A549 (cell line): ENCODE data around the gene TMPRSS4. TPM values are rescaled to one million over a fixed set of nuclear protein-coding genes. Genes with fewer than 3 reads are reported as not detected.
A peak's percentile ranks its signal among the peaks of the same experiment; 100 is the strongest.

ENCODE experiments used
- ATAC-seq, 2 experiments: fragments of 200-7000 bp in 1 of 2; fragments of >200 bp in 1 of 2; cut with Nextera tagmentation in 1 of 2; cut with Tn5 transposase in 1 of 2; 3 replicates each; pipeline versions ENCODE4 v1.8.0 to v1.9.1; 2018 to 2020; ENCODE audit warnings: mild to moderate bottlenecking in 1 of 2, moderate library complexity in 1 of 2
- CTCF ChIA-PET: fragments of 300-600 bp; sonication (Branson Sonifier 250); formaldehyde crosslinking; extraction: SDS; loops from one replicate; lab custom pipeline; 2021; ENCODE audit warnings: antibody characterized with exemption, inconsistent platforms; lab: Yijun Ruan, JAX
- POLR2A ChIA-PET: fragments of 350-600 bp; formaldehyde crosslinking; extraction: SDS; loops from one replicate; lab custom pipeline; 2021; ENCODE audit warnings: antibody characterized with exemption, inconsistent platforms; lab: Yijun Ruan, JAX
- DNase-seq, 2 experiments: peaks; one replicate each; pipeline versions ENCODE4 v3.0.0 to v3.0.0-alpha.2; 2011 to 2016; ENCODE audit warnings: low read depth in 1 of 2, low spot score in 1 of 2
- FAIRE-seq: peaks from 2 replicates; lab custom pipeline; 2011; peaks lifted over from hg19 to GRCh38; lab: Jason Lieb, UNC
- H3K27ac ChIP-seq, 2 experiments: fragments of >200 bp; sonication (Bioruptor Twin); formaldehyde crosslinking; 3 replicates each; pipeline ENCODE4 v1.5.1; 2016 to 2017
- H3K4me1 ChIP-seq: fragments of >200 bp; sonication (Bioruptor Twin); formaldehyde crosslinking; 3 replicates; pipeline ENCODE4 v1.6.1; 2016
- H3K4me2 ChIP-seq: fragments of >200 bp; sonication (Bioruptor Twin); formaldehyde crosslinking; 3 replicates; pipeline ENCODE4 v1.6.1; 2016
- H3K4me3 ChIP-seq: fragments of >200 bp; sonication (Bioruptor Twin); formaldehyde crosslinking; 3 replicates; pipeline ENCODE4 v1.5.1; 2016
- H3K9me3 ChIP-seq: fragments of >200 bp; sonication (Bioruptor Twin); formaldehyde crosslinking; 3 replicates; pipeline ENCODE4 v1.6.1; 2016
- CEBPB ChIP-seq, 2 experiments: fragments of >200 bp in 1 of 2; sonication (Bioruptor Twin) in 1 of 2; formaldehyde crosslinking in 1 of 2; IDR thresholded peaks; 2 replicates each; pipeline ENCODE4 v1.6.1; 2012 to 2016
- CHD4 ChIP-seq: fragments of 200-600 bp; sonication (generic); IDR thresholded peaks from 2 replicates; pipeline ENCODE4 v1.6.1; 2016; ENCODE audit warnings: antibody characterized with exemption, mild to moderate bottlenecking, borderline replicate concordance
- EHF ChIP-seq: fragments of 250-450 bp; sonication (Bioruptor Pico); IDR thresholded peaks from 2 replicates; pipeline ENCODE4 v1.5.0; 2020; ENCODE audit warnings: mild to moderate bottlenecking
- EHMT2 ChIP-seq: fragments of 200-600 bp; sonication (generic); IDR thresholded peaks from 2 replicates; pipeline ENCODE4 v1.6.1; 2016; ENCODE audit warnings: antibody characterized with exemption, low read depth, mild to moderate bottlenecking, moderate library complexity
- EP300 ChIP-seq, 2 experiments: fragments of >200 bp; sonication (Bioruptor Twin); formaldehyde crosslinking; IDR thresholded peaks; 2 replicates in 1 of 2; 3 replicates in 1 of 2; pipeline ENCODE4 v1.6.1; 2016 to 2017
- HDAC2 ChIP-seq: fragments of 200-600 bp; sonication (generic); IDR thresholded peaks from 2 replicates; pipeline ENCODE4 v1.6.1; 2016
- HEYL ChIP-seq: fragments of 250-450 bp; sonication (Bioruptor Pico); IDR thresholded peaks from 2 replicates; pipeline ENCODE4 v1.8.0; 2021; ENCODE audit warnings: mild to moderate bottlenecking, moderate library complexity
- JUN ChIP-seq, 2 experiments: fragments of >200 bp; sonication (Bioruptor Twin); formaldehyde crosslinking; IDR thresholded peaks; 2 replicates in 1 of 2; 3 replicates in 1 of 2; pipeline ENCODE4 v1.6.1; 2016 to 2017
- JUNB ChIP-seq: fragments of >200 bp; sonication (Bioruptor Twin); formaldehyde crosslinking; IDR thresholded peaks from 2 replicates; pipeline ENCODE4 v1.6.1; 2016
- MYC ChIP-seq: IDR thresholded peaks from 2 replicates; pipeline ENCODE4 v1.6.1; 2012; ENCODE audit warnings: mild to moderate bottlenecking, inconsistent platforms, low read length, improper control_type of control experiment, borderline replicate concordance
- NR3C1 ChIP-seq: fragments of >200 bp; sonication (Bioruptor Twin); formaldehyde crosslinking; IDR thresholded peaks from 3 replicates; pipeline ENCODE4 v1.6.1; 2017
- TFCP2L1 ChIP-seq: fragments of 250-450 bp; sonication (Bioruptor Pico); IDR thresholded peaks from 2 replicates; pipeline ENCODE4 v1.5.0; 2021; ENCODE audit warnings: mild to moderate bottlenecking
- ZC3H11A ChIP-seq: fragments of 450-650 bp; IDR thresholded peaks from 2 replicates; pipeline ENCODE4 v1.6.1; 2014; ENCODE audit warnings: antibody characterized with exemption, mild to moderate bottlenecking
- ZFP36 ChIP-seq: fragments of 450-650 bp; IDR thresholded peaks from 2 replicates; pipeline ENCODE4 v1.6.1; 2014; ENCODE audit warnings: borderline replicate concordance; ENCODE audit not compliant: partially characterized antibody
- ZNF302 ChIP-seq: fragments of 250-450 bp; sonication (Bioruptor Pico); IDR thresholded peaks from 2 replicates; pipeline ENCODE4 v1.9.0; 2021; ENCODE audit warnings: inconsistent platforms, mild to moderate bottlenecking, moderate library complexity
- WGBS: methylation state at CpG from one replicate; pipeline ENCODE4 v1.1.6; 2017; ENCODE audit errors: missing lambda C conversion rate; 5-methylcytosine and 5-hydroxymethylcytosine counted together
- polyA plus RNA-seq, 4 experiments: library from polyadenylated mRNA; depleted of rRNA in 3 of 4; stranded (reverse); fragments of >200 nt; fragmentation: RNase III in 1 of 4; extraction: RNeasy Plus Mini Kit Qiagen cat#74134 plus additional on column Dnase treatment in 1 of 4; gene quantifications; 2 replicates in 3 of 4; 3 replicates in 1 of 4; pipeline ENCODE4 v1.2.3, GENCODE V29; 2011 to 2017
- TF ChIP-seq, protein P1 (sequence below): fragments of >200 bp; sonication (Bioruptor Twin); formaldehyde crosslinking; IDR thresholded peaks from 3 replicates; pipeline ENCODE4 v1.5.1; 2016
- TF ChIP-seq, protein P2 (sequence below): fragments of 250-450 bp; sonication (Bioruptor Pico); IDR thresholded peaks from 2 replicates; pipeline ENCODE4 v1.5.0; 2021; ENCODE audit warnings: mild to moderate bottlenecking, moderate library complexity, borderline replicate concordance
- TF ChIP-seq, protein P3 (sequence below): fragments of 250-450 bp; sonication (Bioruptor Pico); IDR thresholded peaks from 2 replicates; pipeline ENCODE4 v1.5.0; 2020; ENCODE audit warnings: low read depth, mild to moderate bottlenecking, moderate library complexity
- TF ChIP-seq, protein P4 (sequence below): fragments of 450-650 bp; IDR thresholded peaks from 2 replicates; pipeline ENCODE4 v1.6.1; 2014; ENCODE audit warnings: antibody characterized with exemption

TMPRSS4 gene
- polyA plus RNA-seq, 2 of the 4 experiments (the other 2 are of a cell fraction), result not detected

DNA sequence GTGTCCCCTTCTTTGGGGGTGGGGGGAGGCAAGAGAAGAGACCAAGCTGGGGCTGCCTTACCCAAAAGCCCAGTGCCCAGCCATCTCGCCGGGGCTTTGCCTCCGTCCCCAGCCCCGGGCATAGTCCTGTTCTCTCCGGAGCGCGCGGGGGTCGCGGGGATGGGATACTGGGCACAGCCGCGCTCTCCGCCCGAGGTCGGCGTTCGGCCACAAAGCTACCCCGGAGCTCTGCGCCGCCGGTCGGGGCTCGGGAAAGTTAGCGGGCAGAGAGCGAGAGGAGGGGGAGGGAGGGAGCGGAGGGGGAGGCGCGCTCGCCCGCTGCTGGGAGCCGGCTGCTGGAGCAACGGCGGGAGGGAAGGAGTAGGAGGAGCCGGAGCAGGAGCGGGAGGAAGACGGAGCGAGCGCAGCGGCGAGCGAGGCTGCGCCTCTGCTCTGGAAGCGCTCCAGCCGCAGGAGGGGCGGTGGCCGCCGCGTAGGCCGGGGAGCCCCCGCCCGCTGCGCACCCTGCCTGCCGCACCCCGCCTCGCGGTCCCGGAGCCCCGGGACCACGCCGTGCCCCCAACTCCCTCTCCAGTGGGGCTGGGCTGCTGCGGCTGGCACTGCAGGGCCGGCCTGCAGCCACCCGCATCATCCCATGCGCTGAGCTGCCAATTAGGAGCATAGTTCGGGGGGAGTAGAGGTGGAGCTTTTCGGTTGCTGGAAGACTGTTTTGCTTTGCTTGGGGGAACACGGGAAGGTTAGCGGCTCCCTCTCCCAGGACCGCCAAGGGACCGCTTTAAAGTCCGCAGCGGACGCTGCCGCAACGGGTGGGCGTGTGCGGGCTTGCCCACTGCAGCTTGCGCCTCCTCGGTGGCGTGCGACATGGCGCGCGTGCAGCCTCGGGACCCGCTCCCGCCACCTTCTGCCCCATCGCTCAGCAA lies 75.9 kb downstream of the TMPRSS4 start, which contains the start of gene SCN4B:
TSS of gene SCN4B (minus strand) at position 272 of the 920 bp plus-strand sequence. CDS start at position 122, 150 bp downstream.
- H3K9me3 ChIP-seq, result no peaks in the 10 kb centered on the region
- no peak for FAIRE-seq
- ChIA-PET POLR2A (no interaction called here), CTCF (interaction anchor here (2.4 kb wide), 1 partner anchor 18 kb away, joined by 13 read pairs; no protein-coding TSS in a partner anchor)
- peak; percentile 18 to 56 for DNase-seq
- TF ChIP-seq CEBPB (IDR thresholded peaks at IDR 0.05) (no peak), EHMT2 (no peak), JUNB (no peak), ZC3H11A (no peak), MYC (no peak), HDAC2 (no peak), JUN (IDR thresholded peaks at IDR 0.05) (no peak), NR3C1 (no peak), EP300 (IDR thresholded peaks at IDR 0.05) (no peak)
- TF ChIP-seq, protein P1, sequence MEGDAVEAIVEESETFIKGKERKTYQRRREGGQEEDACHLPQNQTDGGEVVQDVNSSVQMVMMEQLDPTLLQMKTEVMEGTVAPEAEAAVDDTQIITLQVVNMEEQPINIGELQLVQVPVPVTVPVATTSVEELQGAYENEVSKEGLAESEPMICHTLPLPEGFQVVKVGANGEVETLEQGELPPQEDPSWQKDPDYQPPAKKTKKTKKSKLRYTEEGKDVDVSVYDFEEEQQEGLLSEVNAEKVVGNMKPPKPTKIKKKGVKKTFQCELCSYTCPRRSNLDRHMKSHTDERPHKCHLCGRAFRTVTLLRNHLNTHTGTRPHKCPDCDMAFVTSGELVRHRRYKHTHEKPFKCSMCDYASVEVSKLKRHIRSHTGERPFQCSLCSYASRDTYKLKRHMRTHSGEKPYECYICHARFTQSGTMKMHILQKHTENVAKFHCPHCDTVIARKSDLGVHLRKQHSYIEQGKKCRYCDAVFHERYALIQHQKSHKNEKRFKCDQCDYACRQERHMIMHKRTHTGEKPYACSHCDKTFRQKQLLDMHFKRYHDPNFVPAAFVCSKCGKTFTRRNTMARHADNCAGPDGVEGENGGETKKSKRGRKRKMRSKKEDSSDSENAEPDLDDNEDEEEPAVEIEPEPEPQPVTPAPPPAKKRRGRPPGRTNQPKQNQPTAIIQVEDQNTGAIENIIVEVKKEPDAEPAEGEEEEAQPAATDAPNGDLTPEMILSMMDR, result no peak
- TF ChIP-seq, protein P2, sequence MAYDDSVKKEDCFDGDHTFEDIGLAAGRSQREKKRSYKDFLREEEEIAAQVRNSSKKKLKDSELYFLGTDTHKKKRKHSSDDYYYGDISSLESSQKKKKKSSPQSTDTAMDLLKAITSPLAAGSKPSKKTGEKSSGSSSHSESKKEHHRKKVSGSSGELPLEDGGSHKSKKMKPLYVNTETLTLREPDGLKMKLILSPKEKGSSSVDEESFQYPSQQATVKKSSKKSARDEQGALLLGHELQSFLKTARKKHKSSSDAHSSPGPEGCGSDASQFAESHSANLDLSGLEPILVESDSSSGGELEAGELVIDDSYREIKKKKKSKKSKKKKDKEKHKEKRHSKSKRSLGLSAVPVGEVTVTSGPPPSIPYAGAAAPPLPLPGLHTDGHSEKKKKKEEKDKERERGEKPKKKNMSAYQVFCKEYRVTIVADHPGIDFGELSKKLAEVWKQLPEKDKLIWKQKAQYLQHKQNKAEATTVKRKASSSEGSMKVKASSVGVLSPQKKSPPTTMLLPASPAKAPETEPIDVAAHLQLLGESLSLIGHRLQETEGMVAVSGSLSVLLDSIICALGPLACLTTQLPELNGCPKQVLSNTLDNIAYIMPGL (CRISPR knock-in tag), result no peak
- peak within 1 kb of the TSS; percentile 45 for H3K4me3 ChIP-seq
- H3K27ac ChIP-seq, result peak within 1 kb of the TSS; percentile 35 to 87; a peak in 5 of 6 replicates
- peak within 1 kb of the TSS; percentile 96 for H3K4me2 ChIP-seq
- peak; percentile 49 to 83 for ATAC-seq
- H3K4me1 ChIP-seq, result no peaks in the 10 kb centered on the region; the same call in 2 of the 3 replicates
- WGBS, result 15% methylated on average over 40 of the region's 88 CpGs

DNA sequence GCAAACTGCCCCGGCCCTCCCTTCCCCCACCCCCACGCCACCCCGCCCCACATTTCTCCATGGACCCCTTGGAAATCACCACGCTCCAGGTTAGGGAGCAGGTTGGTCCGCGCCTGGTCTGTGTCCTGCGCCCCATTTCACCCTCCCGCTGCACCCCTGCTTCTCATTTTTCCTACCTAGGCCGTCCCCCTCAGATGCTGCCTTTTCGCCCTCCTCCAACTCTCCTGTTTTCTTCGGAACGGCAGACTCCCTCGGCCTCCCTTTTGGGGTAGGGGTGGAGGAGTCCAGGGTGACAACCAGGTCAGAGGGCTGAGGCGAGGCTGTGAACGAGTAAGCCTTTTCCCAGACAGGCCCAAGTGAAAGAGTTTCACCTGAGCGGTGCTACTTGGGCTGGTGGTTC lies 76.6 kb downstream of the TMPRSS4 start:
- 83% methylated on average over 12 of the region's 16 CpGs for WGBS
- no peaks in the 10 kb centered on the region; the same call in 2 of the 3 replicates for H3K4me1 ChIP-seq
- CTCF ChIA-PET, result interaction anchor here (2.4 kb wide), 1 partner anchor 17 kb away, joined by 13 read pairs; no protein-coding TSS in a partner anchor
- no peak for DNase-seq
- no peak for FAIRE-seq
- H3K4me2 ChIP-seq, result peak overlapping the region; percentile 96
- TF ChIP-seq EHF (CRISPR knock-in tag) (no peak), TFCP2L1 (no peak), CEBPB (IDR thresholded peaks at IDR 0.05) (no peak), HEYL (CRISPR knock-in tag) (no peak), ZNF302 (CRISPR knock-in tag) (no peak), NR3C1 (no peak), ZFP36 (no peak), EP300 (IDR thresholded peaks at IDR 0.05) (no peak), CHD4 (no peak), JUN (IDR thresholded peaks at IDR 0.05) (no peak)
- TF ChIP-seq, protein P3, sequence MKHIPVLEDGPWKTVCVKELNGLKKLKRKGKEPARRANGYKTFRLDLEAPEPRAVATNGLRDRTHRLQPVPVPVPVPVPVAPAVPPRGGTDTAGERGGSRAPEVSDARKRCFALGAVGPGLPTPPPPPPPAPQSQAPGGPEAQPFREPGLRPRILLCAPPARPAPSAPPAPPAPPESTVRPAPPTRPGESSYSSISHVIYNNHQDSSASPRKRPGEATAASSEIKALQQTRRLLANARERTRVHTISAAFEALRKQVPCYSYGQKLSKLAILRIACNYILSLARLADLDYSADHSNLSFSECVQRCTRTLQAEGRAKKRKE (CRISPR knock-in tag), result no peak
- TF ChIP-seq, protein P4, sequence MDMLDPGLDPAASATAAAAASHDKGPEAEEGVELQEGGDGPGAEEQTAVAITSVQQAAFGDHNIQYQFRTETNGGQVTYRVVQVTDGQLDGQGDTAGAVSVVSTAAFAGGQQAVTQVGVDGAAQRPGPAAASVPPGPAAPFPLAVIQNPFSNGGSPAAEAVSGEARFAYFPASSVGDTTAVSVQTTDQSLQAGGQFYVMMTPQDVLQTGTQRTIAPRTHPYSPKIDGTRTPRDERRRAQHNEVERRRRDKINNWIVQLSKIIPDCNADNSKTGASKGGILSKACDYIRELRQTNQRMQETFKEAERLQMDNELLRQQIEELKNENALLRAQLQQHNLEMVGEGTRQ, result no peak
- TF ChIP-seq, all 56 proteins: peak for 0
- POLR2A ChIA-PET, result no interaction called here
- H3K27ac ChIP-seq, result peak overlapping the region in 1 of 2 experiments; percentile 87; a peak in 4 of 6 replicates
- H3K9me3 ChIP-seq, result no peaks in the 10 kb centered on the region
- H3K4me3 ChIP-seq, result peak overlapping the region; percentile 45
- ATAC-seq, result no peak
